HG02884 (cell line): ENCODE data around the gene PLEKHG4B.
"Not testable (repeated sequence)": the region's sequence is repeated elsewhere in the genome, so short reads cannot be mapped to it uniquely, and the experiment has no call there.

Experiments used
- ATAC-seq: cut with Tn5 transposase; IDR thresholded peaks from one replicate; pipeline ENCODE4 v1.9.1; 2021; ENCODE audit warnings: mild to moderate bottlenecking, moderate library complexity; ENCODE audit not compliant: unreplicated experiment

Gene PLEKHG4B

GRCh38 chr5:154826-155225 lies 62.9 kb downstream of the PLEKHG4B start:
- ATAC-seq = no peak

GRCh38 chr5:155651-156410 lies 63.9 kb downstream of the PLEKHG4B start:
- ATAC-seq = no peak

- no peak for ATAC-seq
These were observed 64.6 kb downstream of the PLEKHG4B start for GRCh38 chr5:156411-157072.

GRCh38 chr5:157126-157715 lies 65.3 kb downstream of the PLEKHG4B start:
- no peak for ATAC-seq

GRCh38 chr5:157801-158200 lies 65.8 kb downstream of the PLEKHG4B start:
- no peak for ATAC-seq

- no peak for ATAC-seq
These were observed 67.0 kb downstream of the PLEKHG4B start for GRCh38 chr5:158807-159447.

- ATAC-seq = no peak
These were observed 67.6 kb downstream of the PLEKHG4B start for GRCh38 chr5:159448-160172.

- ATAC-seq = no peak
These were observed 68.2 kb downstream of the PLEKHG4B start for GRCh38 chr5:160173-160510.

GRCh38 chr5:160921-161802 lies 69.2 kb downstream of the PLEKHG4B start:
- ATAC-seq = no peak

- ATAC-seq = no peak
These were observed 69.8 kb downstream of the PLEKHG4B start for GRCh38 chr5:161803-162110.

GRCh38 chr5:162190-162564 lies 70.2 kb downstream of the PLEKHG4B start:
- no peak for ATAC-seq

GRCh38 chr5:162565-163337 lies 70.8 kb downstream of the PLEKHG4B start:
- ATAC-seq = no peak

GRCh38 chr5:163338-163620 lies 71.3 kb downstream of the PLEKHG4B start:
- no peak for ATAC-seq

- ATAC-seq = no peak
These were observed 71.9 kb downstream of the PLEKHG4B start for GRCh38 chr5:163841-164240.

- ATAC-seq = no peak
These were observed 72.3 kb downstream of the PLEKHG4B start for GRCh38 chr5:164244-164643.

GRCh38 chr5:164783-165182 lies 72.8 kb downstream of the PLEKHG4B start:
- ATAC-seq = not testable (repeated sequence)

GRCh38 chr5:166441-167372 lies 74.7 kb downstream of the PLEKHG4B start:
- no peak for ATAC-seq

GRCh38 chr5:167511-167910 lies 75.5 kb downstream of the PLEKHG4B start:
- ATAC-seq = no peak
